ENCODE data around the gene CGB7.
"Not testable (repeated sequence)": the region's sequence is repeated elsewhere in the genome, so short reads cannot be mapped to it uniquely, and the experiment has no call there.

DNA sequence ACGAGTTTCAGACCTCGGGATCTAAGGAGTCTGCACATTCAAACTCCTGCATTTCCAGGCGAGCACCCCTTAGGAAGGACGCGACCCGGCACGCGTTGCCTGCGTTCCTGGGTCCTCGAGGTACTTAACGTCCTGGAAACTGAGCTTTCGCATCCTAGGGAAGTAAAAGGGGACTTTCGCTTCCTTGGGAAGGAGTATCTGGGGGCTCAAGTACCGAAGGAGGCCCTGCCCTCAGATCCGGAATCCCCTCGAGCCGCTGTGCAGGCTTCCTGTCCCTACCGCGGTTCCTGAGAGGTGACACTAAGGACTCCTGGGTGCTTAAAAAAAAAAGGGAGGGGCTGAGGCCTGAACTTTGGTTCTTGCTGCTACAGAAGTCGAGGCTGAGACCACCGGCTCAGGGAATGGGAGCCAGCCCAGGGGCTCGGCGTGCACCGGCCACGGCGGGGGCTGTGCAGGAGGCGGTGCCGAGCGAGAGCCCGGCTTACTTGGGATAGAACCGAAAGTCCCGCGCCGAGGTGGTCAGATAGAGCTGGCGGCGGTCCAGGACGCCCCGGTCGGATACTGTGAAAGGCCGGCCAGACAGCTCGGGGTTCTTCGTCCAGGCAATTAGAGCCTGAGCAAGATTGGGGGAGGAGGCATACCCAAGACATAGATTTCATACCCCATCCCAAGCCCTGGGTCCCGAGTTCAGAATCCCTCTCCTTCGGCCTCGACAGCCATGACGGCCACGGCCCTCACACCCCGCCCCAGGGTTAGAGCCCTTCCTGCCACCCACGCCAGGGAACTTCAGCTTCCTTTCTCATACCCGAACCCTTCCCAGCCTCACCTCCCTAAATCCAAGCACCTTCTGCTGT is 38.9 kb downstream of the CGB7 start:
- TF ChIP-seq, protein P1, sequence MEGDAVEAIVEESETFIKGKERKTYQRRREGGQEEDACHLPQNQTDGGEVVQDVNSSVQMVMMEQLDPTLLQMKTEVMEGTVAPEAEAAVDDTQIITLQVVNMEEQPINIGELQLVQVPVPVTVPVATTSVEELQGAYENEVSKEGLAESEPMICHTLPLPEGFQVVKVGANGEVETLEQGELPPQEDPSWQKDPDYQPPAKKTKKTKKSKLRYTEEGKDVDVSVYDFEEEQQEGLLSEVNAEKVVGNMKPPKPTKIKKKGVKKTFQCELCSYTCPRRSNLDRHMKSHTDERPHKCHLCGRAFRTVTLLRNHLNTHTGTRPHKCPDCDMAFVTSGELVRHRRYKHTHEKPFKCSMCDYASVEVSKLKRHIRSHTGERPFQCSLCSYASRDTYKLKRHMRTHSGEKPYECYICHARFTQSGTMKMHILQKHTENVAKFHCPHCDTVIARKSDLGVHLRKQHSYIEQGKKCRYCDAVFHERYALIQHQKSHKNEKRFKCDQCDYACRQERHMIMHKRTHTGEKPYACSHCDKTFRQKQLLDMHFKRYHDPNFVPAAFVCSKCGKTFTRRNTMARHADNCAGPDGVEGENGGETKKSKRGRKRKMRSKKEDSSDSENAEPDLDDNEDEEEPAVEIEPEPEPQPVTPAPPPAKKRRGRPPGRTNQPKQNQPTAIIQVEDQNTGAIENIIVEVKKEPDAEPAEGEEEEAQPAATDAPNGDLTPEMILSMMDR (IDR thresholded peaks at IDR 0.05) = not testable (repeated sequence)
- TF ChIP-seq, protein P2, sequence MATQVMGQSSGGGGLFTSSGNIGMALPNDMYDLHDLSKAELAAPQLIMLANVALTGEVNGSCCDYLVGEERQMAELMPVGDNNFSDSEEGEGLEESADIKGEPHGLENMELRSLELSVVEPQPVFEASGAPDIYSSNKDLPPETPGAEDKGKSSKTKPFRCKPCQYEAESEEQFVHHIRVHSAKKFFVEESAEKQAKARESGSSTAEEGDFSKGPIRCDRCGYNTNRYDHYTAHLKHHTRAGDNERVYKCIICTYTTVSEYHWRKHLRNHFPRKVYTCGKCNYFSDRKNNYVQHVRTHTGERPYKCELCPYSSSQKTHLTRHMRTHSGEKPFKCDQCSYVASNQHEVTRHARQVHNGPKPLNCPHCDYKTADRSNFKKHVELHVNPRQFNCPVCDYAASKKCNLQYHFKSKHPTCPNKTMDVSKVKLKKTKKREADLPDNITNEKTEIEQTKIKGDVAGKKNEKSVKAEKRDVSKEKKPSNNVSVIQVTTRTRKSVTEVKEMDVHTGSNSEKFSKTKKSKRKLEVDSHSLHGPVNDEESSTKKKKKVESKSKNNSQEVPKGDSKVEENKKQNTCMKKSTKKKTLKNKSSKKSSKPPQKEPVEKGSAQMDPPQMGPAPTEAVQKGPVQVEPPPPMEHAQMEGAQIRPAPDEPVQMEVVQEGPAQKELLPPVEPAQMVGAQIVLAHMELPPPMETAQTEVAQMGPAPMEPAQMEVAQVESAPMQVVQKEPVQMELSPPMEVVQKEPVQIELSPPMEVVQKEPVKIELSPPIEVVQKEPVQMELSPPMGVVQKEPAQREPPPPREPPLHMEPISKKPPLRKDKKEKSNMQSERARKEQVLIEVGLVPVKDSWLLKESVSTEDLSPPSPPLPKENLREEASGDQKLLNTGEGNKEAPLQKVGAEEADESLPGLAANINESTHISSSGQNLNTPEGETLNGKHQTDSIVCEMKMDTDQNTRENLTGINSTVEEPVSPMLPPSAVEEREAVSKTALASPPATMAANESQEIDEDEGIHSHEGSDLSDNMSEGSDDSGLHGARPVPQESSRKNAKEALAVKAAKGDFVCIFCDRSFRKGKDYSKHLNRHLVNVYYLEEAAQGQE (IDR thresholded peaks at IDR 0.05; ENCODE audit: insufficient read depth in 1 of 2, low read depth in 2 of 2, low read length in 1 of 2) = not testable (repeated sequence)
- not testable (repeated sequence) for TF ChIP-seq POLR2AphosphoS5 (IDR thresholded peaks at IDR 0.05; ENCODE audit: low read depth, low read length)
